Uterus (tissue), 4 donors: Measurements from ENCODE around the gene LRRC71. TPM values are rescaled to one million over a fixed set of nuclear protein-coding genes. Genes with fewer than 3 reads are reported as not detected.

Source experiments
- DNase-seq, 2 donors: peaks; one replicate each; pipeline ENCODE4 v3.0.0-alpha.2; 2019 to 2020
- H3K27ac ChIP-seq, 2 donors: fragments of 200-600 bp; sonication (generic); 1 replicate in 1 of 2; 2 replicates in 1 of 2; pipeline ENCODE4 v1.5.1; 2016 to 2018
- H3K27me3 ChIP-seq, 2 donors: fragments of 200-600 bp; sonication (generic); one replicate each; pipeline ENCODE4 v1.5.1; 2018 to 2019; ENCODE audit warnings: control low read depth in 1 of 2
- H3K36me3 ChIP-seq, 2 donors: fragments of 200-600 bp; sonication (generic); one replicate each; pipeline ENCODE4 v1.5.1; 2019; ENCODE audit warnings: control low read depth in 1 of 2
- H3K4me1 ChIP-seq, 2 donors: fragments of 200-600 bp; sonication (generic); one replicate each; pipeline ENCODE4 v1.5.1; 2018 to 2019; ENCODE audit warnings: control low read depth in 1 of 2
- H3K4me3 ChIP-seq, 2 donors: fragments of 200-600 bp; sonication (generic); 1 replicate in 1 of 2; 2 replicates in 1 of 2; pipeline ENCODE4 v1.5.1; 2018 to 2019; ENCODE audit warnings: mild to moderate bottlenecking in 1 of 2
- H3K9me3 ChIP-seq, 2 donors: fragments of 200-600 bp; sonication (generic); one replicate each; pipeline ENCODE4 v1.5.1; 2019; ENCODE audit warnings: control low read depth in 1 of 2
- POLR2A ChIP-seq, 2 donors: fragments of 450-650 bp; IDR thresholded peaks; one replicate each; pipeline ENCODE4 v1.6.1; 2016; ENCODE audit warnings: antibody characterized with exemption in 2 of 2, mild to moderate bottlenecking in 1 of 2, moderate library complexity in 1 of 2
- intact Hi-C: fragments of 100-400 bp; cut with DNase I; formaldehyde crosslinking; loops from one replicate; pipeline ENCODE4 v1.15.1; 2023; ENCODE audit warnings: low total_unique reads
- total RNA-seq, 4 donors: library from RNA; depleted of rRNA in 3 of 4; stranded (reverse); fragments of >200 nt in 3 of 4; gene quantifications; one replicate each; pipeline versions ENCODE4 v1.1.0 to v1.2.4, GENCODE V29; 2014 to 2023
- TF ChIP-seq, protein P1 (sequence below), 4 experiments: fragments of 200-600 bp in 2 of 4; fragments of 450-650 bp in 2 of 4; sonication (generic) in 2 of 4; IDR thresholded peaks; one replicate each; pipeline ENCODE4 v1.5.1; 2016 to 2019; ENCODE audit warnings: antibody characterized with exemption in 4 of 4, mild to moderate bottlenecking in 2 of 4, moderate library complexity in 1 of 4
- donor health status: DM: yes; HTN: yes; CAD: no.

LRRC71 gene
- total RNA-seq, 4 donors from 2014 or later: 0.48 to 3.8 (median 0.91) TPM; not detected in 1

DNA sequence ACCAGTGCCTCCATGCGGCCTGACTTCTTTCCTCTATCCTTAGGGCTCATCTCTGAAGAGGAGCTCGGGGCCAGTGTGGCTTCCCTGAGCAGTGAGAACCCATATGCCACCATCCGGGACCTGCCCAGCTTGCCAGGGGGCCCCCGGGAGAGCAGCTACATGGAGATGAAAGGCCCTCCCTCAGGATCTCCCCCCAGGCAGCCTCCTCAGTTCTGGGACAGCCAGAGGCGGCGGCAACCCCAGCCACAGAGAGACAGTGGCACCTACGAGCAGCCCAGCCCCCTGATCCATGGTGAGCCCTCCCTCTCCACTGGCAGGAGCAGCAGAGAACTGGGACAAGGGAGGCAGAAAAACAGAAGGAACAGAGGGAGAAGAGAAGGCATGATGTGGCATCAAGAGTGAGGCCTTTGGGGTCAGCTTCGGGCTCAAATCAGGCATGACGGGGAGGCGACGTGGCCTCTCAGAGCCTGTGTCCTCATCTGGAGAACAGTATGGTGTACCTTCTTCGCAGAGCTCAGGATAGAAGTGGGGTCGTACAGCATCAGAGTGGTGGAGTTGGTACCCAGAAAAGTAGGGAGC, 6.5 kb upstream of the LRRC71 start:
- Histone ChIP-seq H3K4me3 (no peak overlapping the region), H3K27ac (no peak overlapping the region), H3K4me1 (no peaks in the 10 kb centered on the region), H3K27me3 (no peaks in the 10 kb centered on the region), H3K9me3 (no peaks in the 10 kb centered on the region), H3K36me3 (no peaks in the 10 kb centered on the region)
- intact Hi-C loops: no loop called here
- DNase-seq: no peak
- TF ChIP-seq POLR2A (IDR thresholded peaks at IDR 0.05): no peak
- TF ChIP-seq, protein P1, sequence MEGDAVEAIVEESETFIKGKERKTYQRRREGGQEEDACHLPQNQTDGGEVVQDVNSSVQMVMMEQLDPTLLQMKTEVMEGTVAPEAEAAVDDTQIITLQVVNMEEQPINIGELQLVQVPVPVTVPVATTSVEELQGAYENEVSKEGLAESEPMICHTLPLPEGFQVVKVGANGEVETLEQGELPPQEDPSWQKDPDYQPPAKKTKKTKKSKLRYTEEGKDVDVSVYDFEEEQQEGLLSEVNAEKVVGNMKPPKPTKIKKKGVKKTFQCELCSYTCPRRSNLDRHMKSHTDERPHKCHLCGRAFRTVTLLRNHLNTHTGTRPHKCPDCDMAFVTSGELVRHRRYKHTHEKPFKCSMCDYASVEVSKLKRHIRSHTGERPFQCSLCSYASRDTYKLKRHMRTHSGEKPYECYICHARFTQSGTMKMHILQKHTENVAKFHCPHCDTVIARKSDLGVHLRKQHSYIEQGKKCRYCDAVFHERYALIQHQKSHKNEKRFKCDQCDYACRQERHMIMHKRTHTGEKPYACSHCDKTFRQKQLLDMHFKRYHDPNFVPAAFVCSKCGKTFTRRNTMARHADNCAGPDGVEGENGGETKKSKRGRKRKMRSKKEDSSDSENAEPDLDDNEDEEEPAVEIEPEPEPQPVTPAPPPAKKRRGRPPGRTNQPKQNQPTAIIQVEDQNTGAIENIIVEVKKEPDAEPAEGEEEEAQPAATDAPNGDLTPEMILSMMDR (IDR thresholded peaks at IDR 0.05): no peak

DNA sequence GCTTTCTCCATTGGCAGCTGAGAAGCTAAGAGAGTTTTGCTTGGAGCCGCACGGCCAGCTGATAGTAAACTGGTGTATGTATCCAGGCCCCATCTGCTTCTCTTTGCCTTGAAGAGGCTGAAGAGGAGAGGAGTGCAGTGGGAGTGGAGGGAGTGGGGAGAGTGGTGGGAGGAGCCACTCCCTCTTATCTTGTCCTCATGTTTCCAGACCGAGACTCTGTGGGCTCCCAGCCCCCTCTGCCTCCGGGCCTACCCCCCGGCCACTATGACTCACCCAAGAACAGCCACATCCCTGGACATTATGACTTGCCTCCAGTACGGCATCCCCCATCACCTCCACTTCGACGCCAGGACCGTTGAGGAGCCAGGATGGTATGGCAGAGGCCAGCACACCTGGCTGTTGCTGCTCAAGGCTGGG, 6.0 kb upstream of the LRRC71 start:
- Histone ChIP-seq H3K9me3 (no peaks in the 10 kb centered on the region), H3K27me3 (no peaks in the 10 kb centered on the region), H3K36me3 (no peaks in the 10 kb centered on the region), H3K27ac (no peak overlapping the region), H3K4me3 (no peak overlapping the region), H3K4me1 (no peaks in the 10 kb centered on the region)
- DNase-seq: no peak
- TF ChIP-seq, protein P1 (IDR thresholded peaks at IDR 0.05): no peak
- TF ChIP-seq POLR2A (IDR thresholded peaks at IDR 0.05): no peak
- intact Hi-C loops: no loop called here

DNA sequence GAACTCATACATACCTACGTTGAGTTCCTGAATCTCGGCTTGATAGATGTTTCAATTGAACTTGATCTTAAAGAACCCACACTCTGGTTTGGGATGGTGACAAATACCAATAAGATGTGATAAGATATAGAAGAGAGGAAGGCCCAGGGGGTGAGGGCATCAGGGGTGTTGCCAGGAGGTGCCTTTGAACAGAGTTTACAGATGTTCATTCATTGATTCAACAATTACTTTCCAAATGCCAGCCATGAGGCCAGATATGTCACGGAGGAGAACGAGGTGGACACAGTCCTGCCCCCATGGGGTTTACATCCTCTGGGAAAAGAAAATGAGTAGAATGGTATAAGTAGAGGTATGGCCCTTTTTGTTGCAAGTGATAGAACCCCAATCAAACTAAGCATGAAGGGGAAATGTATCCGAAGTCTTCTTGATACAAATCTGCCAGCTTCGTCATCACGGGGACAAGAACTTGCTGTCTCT, 659 bp downstream of the LRRC71 start:
- H3K27me3 ChIP-seq: peaks cover 4 to 14% of the 10 kb centered on the region in 2 donors
- peaks cover 0 to 9% of the 10 kb centered on the region in 2 donors for H3K4me1 ChIP-seq
- no peak for DNase-seq
- H3K27ac ChIP-seq: no peak overlapping the region
- no peak for TF ChIP-seq POLR2A (IDR thresholded peaks at IDR 0.05)
- TF ChIP-seq, protein P1 (IDR thresholded peaks at IDR 0.05): no peak
- intact Hi-C loops: no loop called here
- H3K36me3 ChIP-seq: no peaks in the 10 kb centered on the region
- H3K9me3 ChIP-seq: no peaks in the 10 kb centered on the region
- H3K4me3 ChIP-seq: no peak overlapping the region

DNA sequence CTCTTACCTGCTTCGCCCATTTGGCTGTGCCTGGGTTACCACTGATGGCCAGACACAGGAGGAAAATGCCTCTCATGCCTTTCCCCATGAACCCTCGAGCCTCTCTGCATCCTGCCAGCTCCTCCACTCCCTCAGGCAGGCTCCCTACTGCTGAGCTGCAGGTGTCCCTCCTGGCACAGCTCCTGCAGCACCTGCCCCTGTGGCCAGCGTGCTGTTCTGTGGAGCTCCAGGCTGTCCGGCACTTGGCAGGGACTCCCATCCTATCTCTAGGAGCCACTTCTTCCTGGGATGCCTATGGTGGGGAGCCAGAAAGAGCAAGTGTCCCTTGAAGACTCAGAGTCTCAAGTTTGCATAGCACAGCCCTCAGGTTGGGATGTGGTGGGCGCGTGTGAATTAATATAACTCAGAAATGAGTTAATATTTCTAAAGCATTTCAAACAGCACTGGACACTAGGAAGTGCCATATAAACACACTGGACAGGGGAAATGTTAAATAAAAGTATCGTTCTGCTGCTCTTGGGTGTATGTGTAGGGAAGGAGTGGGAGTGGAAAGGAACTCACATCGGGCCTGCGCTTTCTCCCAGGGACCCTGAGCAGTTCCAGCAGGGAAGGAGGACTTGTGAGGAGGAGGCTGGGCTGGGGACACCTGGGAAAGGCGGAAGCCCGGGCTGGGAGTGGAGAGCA, 2.7 kb downstream of the LRRC71 start:
- Histone ChIP-seq H3K36me3 (no peaks in the 10 kb centered on the region), H3K27me3 (peaks cover 4 to 14% of the 10 kb centered on the region in 2 donors), H3K9me3 (no peaks in the 10 kb centered on the region), H3K4me1 (peaks cover 0 to 17% of the 10 kb centered on the region in 2 donors), H3K27ac (no peak overlapping the region), H3K4me3 (no peak overlapping the region)
- no peak for DNase-seq
- TF ChIP-seq POLR2A (IDR thresholded peaks at IDR 0.05): no peak
- TF ChIP-seq, protein P1 (IDR thresholded peaks at IDR 0.05): no peak
- intact Hi-C loops: no loop called here
